LNCAP (cell line): ENCODE data around the gene ASXL1.

Experiments
- CTCF ChIP-seq: fragments of 450-650 bp; IDR thresholded peaks from 2 replicates; pipeline ENCODE4 v1.5.1; 2017; ENCODE audit warnings: mild to moderate bottlenecking

Gene ASXL1

DNA sequence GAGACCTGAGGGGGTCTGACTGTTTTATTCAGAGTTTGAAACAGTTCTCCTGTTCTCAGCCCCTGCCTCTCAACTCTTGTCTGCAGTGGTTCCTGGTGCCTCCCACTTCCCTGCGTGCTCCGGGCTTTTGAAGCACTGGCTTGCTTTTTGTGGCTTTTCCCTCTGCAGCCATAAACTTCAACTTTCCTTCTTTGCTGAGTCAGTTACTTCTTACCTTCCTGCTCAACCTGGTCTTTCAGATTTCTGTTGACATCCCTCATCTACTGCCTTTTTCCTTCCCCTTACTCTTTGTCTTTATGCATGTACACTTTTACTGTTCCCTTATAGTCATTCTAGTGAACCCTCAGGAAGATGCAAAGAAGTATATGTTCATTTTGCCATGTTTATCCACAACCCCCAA, 57.4 kb downstream of the ASXL1 start:
- TF ChIP-seq CTCF: no peak

DNA sequence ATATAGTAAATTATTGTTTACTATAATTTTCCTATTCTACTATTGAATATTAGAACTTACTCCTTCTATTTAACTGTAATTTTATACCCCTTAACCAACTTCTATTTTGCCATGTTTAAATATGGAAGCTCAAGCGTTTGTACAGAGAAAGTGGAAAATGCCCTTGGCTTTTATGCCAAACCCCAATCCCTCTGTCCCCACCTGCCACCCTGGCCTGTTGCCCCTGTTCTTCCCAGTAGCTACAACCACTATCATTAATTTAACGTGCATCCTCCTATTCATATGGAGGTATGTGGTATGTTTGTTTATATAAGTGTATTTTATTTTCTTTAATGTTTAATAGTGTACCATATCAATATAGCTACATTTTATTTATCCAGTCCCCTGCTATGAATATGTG, 58.1 kb downstream of the ASXL1 start:
- no peak for TF ChIP-seq CTCF

- no peak for TF ChIP-seq CTCF
These were observed 60.2 kb downstream of the ASXL1 start for GRCh38 chr20:32418376-32418775.

DNA sequence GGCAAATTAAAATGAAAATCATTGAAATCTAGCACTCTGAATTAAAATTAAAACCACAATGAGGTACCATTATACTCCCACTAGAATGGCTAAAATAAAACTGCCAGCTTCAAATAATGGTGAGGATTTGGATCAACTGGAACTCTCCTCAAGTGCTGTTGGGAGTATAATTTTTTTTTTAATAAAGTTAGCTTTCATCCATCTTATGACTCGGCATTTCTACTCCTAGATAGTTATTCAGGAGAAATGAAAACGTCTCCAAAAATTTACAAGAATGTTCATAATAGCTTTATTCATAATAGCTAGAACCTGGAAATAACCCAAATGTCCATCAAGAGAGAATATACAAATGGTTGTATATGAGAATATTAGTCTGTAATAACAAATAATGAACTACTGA, 63.2 kb downstream of the ASXL1 start:
- TF ChIP-seq CTCF: no peak

DNA sequence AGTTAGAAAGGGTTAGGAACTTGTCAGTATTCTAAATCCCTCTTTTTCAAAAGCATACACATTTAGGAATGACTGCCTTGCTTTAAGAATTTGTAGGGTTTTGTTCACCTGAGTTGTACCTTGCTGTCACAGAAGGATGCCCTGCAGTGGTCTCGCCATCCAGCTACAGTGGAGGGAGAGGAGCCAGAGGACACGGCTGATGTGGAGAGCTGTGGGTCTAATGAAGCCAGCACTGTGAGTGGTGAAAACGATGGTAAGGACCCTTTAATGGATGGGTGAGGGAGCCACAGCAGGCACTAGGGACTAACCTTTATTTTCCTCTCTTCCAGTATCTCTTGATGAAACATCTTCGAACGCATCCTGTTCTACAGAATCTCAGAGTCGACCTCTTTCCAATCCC, 69.9 kb downstream of the ASXL1 start:
- no peak for TF ChIP-seq CTCF

- no peak for TF ChIP-seq CTCF
These were observed 71.2 kb downstream of the ASXL1 start for GRCh38 chr20:32429343-32429742.

DNA sequence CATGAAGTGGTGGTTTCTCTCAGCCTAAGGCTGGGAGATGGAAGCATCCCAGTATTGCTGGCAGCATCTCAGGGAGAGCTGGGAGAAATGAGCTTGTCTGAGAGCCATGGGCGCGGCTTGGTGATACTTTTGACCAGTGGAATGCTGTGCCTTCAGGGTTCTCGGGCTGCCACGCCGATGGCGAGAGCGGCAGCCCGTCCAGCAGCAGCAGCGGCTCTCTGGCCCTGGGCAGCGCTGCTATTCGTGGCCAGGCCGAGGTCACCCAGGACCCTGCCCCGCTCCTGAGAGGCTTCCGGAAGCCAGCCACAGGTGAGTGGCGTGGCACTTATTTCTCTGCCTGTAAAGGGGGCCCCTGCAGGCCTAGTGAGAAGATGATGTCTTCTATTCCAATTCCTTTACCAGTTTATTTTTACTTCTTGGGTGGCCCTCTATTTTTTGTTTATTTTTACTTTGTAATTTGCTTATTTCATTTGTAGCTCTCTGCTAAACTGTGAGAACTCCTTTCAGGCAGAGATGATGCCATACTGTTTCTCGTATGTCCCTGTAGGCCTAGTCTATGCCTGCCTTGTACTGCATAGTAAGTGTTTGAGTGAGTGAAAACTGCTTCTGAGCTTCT, 71.7 kb downstream of the ASXL1 start:
- TF ChIP-seq CTCF: no peak

GRCh38 chr20:32431457-32431856, 73.3 kb downstream of the ASXL1 start:
- no peak for TF ChIP-seq CTCF
